H9 (cell line): ENCODE data around the gene DNAJA1. TPM values are rescaled to one million over a fixed set of nuclear protein-coding genes. Genes with fewer than 3 reads are reported as not detected.

Experiments used
- DNase-seq: peaks from one replicate; pipeline ENCODE4 v3.0.0-alpha.2; 2017
- H2AFZ ChIP-seq: one replicate; pipeline ENCODE4 v1.6.1; 2013; ENCODE audit warnings: mild to moderate bottlenecking, low read length, control low read depth, moderate library complexity
- H2AK5ac ChIP-seq: 2 replicates; pipeline ENCODE4 v1.6.1; 2013; ENCODE audit warnings: low read length, control low read depth, mixed read lengths; ENCODE audit not compliant: insufficient read length
- H2BK120ac ChIP-seq: one replicate; pipeline ENCODE4 v1.6.1; 2013; ENCODE audit warnings: low read depth, mild to moderate bottlenecking, low read length, control low read depth, inconsistent platforms; ENCODE audit not compliant: poor library complexity, severe bottlenecking
- H2BK12ac ChIP-seq: 2 replicates; pipeline ENCODE4 v1.6.1; 2013; ENCODE audit warnings: low read length, control low read depth, mixed read lengths, low read depth; ENCODE audit not compliant: insufficient read length
- H2BK15ac ChIP-seq: 2 replicates; pipeline ENCODE4 v1.6.1; 2013; ENCODE audit warnings: low read depth, low read length, control low read depth
- H2BK20ac ChIP-seq: one replicate; pipeline ENCODE4 v1.6.1; 2013; ENCODE audit warnings: low read depth, mild to moderate bottlenecking, low read length, control low read depth, inconsistent platforms; ENCODE audit not compliant: poor library complexity, severe bottlenecking
- H2BK5ac ChIP-seq: 2 replicates; pipeline ENCODE4 v1.6.1; 2013; ENCODE audit warnings: low read length, control low read depth, mixed read lengths; ENCODE audit not compliant: insufficient read length
- H3K14ac ChIP-seq: 2 replicates; pipeline ENCODE4 v1.6.1; 2013; ENCODE audit warnings: low read length, control low read depth; ENCODE audit not compliant: insufficient read depth
- H3K18ac ChIP-seq: 2 replicates; pipeline ENCODE4 v1.6.1; 2013; ENCODE audit warnings: low read depth, mild to moderate bottlenecking, mixed read lengths, low read length, control low read depth; ENCODE audit not compliant: insufficient read length
- H3K23ac ChIP-seq: 2 replicates; pipeline ENCODE4 v1.6.1; 2013; ENCODE audit warnings: low read length, control low read depth, mixed read lengths, low read depth; ENCODE audit not compliant: insufficient read length
- H3K23me2 ChIP-seq: 2 replicates; pipeline ENCODE4 v1.6.1; 2013; ENCODE audit warnings: low read depth, mild to moderate bottlenecking, mixed read lengths, low read length, control low read depth; ENCODE audit not compliant: insufficient read length, poor library complexity, severe bottlenecking
- H3K27ac ChIP-seq: 2 replicates; pipeline ENCODE4 v1.5.1; 2013; ENCODE audit warnings: low read length, control low read depth, mixed read lengths, low read depth; ENCODE audit not compliant: insufficient read length
- H3K27me3 ChIP-seq: 2 replicates; pipeline ENCODE4 v1.6.1; 2013; ENCODE audit warnings: low read length, control low read depth, inconsistent platforms; ENCODE audit not compliant: insufficient read depth
- H3K4ac ChIP-seq: 2 replicates; pipeline ENCODE4 v1.6.1; 2013; ENCODE audit warnings: low read depth, mild to moderate bottlenecking, control low read depth, inconsistent platforms, low read length, moderate library complexity
- H3K4me1 ChIP-seq: 2 replicates; pipeline ENCODE4 v1.6.1; 2013; ENCODE audit warnings: low read length, control low read depth, inconsistent platforms; ENCODE audit not compliant: insufficient read depth
- H3K4me2 ChIP-seq: 2 replicates; pipeline ENCODE4 v1.6.1; 2013; ENCODE audit warnings: low read length, control low read depth, mixed read lengths; ENCODE audit not compliant: insufficient read length, insufficient read depth
- H3K56ac ChIP-seq: 2 replicates; pipeline ENCODE4 v1.6.1; 2013; ENCODE audit warnings: low read depth, mild to moderate bottlenecking, mixed read lengths, low read length, control low read depth; ENCODE audit not compliant: insufficient read length
- H3K79me1 ChIP-seq: 2 replicates; pipeline ENCODE4 v1.6.1; 2013; ENCODE audit warnings: low read depth, mild to moderate bottlenecking, moderate library complexity, low read length, control low read depth, inconsistent platforms; ENCODE audit not compliant: insufficient read depth, poor library complexity, severe bottlenecking
- H3K79me2 ChIP-seq: 2 replicates; pipeline ENCODE4 v1.6.1; 2013; ENCODE audit warnings: low read length, control low read depth, inconsistent platforms; ENCODE audit not compliant: insufficient read depth
- H3K9ac ChIP-seq: 2 replicates; pipeline ENCODE4 v1.6.1; 2013; ENCODE audit warnings: low read length, control low read depth, mixed read lengths; ENCODE audit not compliant: insufficient read length; ENCODE audit errors: extremely low read depth
- H3K9me3 ChIP-seq: one replicate; pipeline ENCODE4 v1.6.1; 2013; ENCODE audit warnings: low read depth, low read length, inconsistent platforms; ENCODE audit not compliant: control insufficient read depth
- H3T11ph ChIP-seq: one replicate; pipeline ENCODE4 v1.6.1; 2013; ENCODE audit warnings: mild to moderate bottlenecking, low read length, control low read depth, inconsistent platforms
- H4K20me1 ChIP-seq: one replicate; pipeline ENCODE4 v1.6.1; 2013; ENCODE audit not compliant: control insufficient read depth, insufficient read length, insufficient read depth
- H4K5ac ChIP-seq: 2 replicates; pipeline ENCODE4 v1.6.1; 2013; ENCODE audit warnings: low read depth, mild to moderate bottlenecking, mixed read lengths, low read length, control low read depth; ENCODE audit not compliant: insufficient read length
- H4K8ac ChIP-seq: replicated peaks from 2 replicates; pipeline ENCODE4 v1.6.1; 2013; ENCODE audit warnings: low read length, control low read depth, mixed read lengths, low read depth; ENCODE audit not compliant: insufficient read length
- H4K91ac ChIP-seq: 2 replicates; pipeline ENCODE4 v1.6.1; 2013; ENCODE audit warnings: low read depth, mild to moderate bottlenecking, moderate library complexity, mixed read lengths, low read length, control low read depth; ENCODE audit not compliant: insufficient read length
- H3K27ac Mint-ChIP-seq, 3 experiments: 2 replicates in 2 of 3; 3 replicates in 1 of 3; pipeline ENCODE4 v1.8.0; 2020 to 2021; ENCODE audit warnings: mixed read lengths in 3 of 3, mild to moderate bottlenecking in 1 of 3, moderate library complexity in 1 of 3
- H3K27me3 Mint-ChIP-seq: 2 replicates; pipeline ENCODE4 v1.8.0; 2021; ENCODE audit warnings: low read depth, mild to moderate bottlenecking, moderate library complexity, mixed read lengths
- H3K36me3 Mint-ChIP-seq, 3 experiments: 2 replicates in 2 of 3; 3 replicates in 1 of 3; pipeline ENCODE4 v1.8.0; 2020 to 2021; ENCODE audit warnings: low read depth in 3 of 3, mixed read lengths in 3 of 3; ENCODE audit not compliant: insufficient read depth in 1 of 3
- H3K4me1 Mint-ChIP-seq, 2 experiments: 2 replicates each; pipeline ENCODE4 v1.8.0; 2020; ENCODE audit warnings: mixed read lengths in 2 of 2
- H3K4me3 Mint-ChIP-seq, 2 experiments: 2 replicates in 1 of 2; 3 replicates in 1 of 2; pipeline ENCODE4 v1.8.0; 2020 to 2021; ENCODE audit warnings: mild to moderate bottlenecking in 2 of 2, mixed read lengths in 2 of 2, moderate library complexity in 1 of 2
- H3K9me3 Mint-ChIP-seq, 2 experiments: 2 replicates in 1 of 2; 3 replicates in 1 of 2; pipeline ENCODE4 v1.8.0; 2020; ENCODE audit warnings: mild to moderate bottlenecking in 2 of 2, mixed read lengths in 2 of 2, moderate library complexity in 1 of 2
- WGBS: extraction: QIAGEN DNeasy Blood & Tissue Kit; methylation state at CpG from one replicate; pipeline ENCODE4 v1.1.7; 2013; ENCODE audit warnings: missing lambda C conversion rate, low lambda C conversion rate, mixed read lengths; ENCODE audit not compliant: insufficient read length; ENCODE audit errors: extremely low coverage; 5-methylcytosine and 5-hydroxymethylcytosine counted together
- total RNA-seq: library from RNA; stranded (reverse); gene quantifications from 2 replicates; pipeline ENCODE4 v1.2.1, GENCODE V29; 2021
- TF ChIP-seq, protein P1 (sequence below): fragments of 200-600 bp; sonication (generic); conservative IDR thresholded peaks from 3 replicates; pipeline ENCODE4 v1.8.0; 2021; ENCODE audit warnings: antibody characterized with exemption, mild to moderate bottlenecking

DNAJA1 gene
- total RNA-seq, 1 experiment from 2014 or later: 217 TPM

DNA sequence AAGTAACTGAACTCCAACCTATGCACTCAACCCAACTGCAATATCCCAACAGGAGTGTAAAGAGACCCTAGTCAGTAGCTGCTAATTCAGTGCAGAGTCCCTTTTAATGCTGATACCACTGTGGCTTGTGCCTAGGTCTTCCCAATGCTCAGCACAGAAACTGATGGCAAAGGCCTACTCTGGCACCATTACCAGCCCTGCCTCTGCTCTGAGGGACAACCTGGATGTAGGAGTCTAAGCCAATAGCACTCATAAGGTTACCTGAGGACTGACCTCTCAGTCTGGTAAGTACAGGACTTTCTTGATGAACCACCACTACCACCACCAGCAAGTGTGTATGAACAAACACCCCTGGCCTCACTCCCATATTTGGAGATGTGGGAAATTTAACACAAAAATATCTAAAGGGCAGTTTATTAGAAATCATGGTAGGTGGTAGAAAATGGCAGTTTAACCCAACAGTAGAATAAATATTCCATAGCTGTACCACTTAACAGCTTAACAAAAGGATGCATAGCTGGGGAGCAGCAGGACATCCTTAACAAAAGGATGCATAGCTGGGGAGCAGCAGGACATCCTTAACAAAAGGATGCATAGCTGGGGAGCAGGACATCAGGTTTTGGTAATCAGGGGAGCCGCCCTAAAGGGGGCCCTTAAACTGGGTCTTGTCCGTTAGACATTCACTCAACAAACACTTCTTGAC is 11.0 kb upstream of the DNAJA1 start:
- no peak overlapping the region; a peak in 2 of 7 replicates for H3K27ac Mint-ChIP-seq
- no peak overlapping the region for H3K4me3 Mint-ChIP-seq
- no peak overlapping the region for H2AFZ ChIP-seq
- no peak overlapping the region for H3T11ph ChIP-seq
- no peak overlapping the region for H2BK5ac ChIP-seq
- no peak overlapping the region for H2BK20ac ChIP-seq
- 0 out of 2 replicates have a peak, but pooled peaks cover 3% of the 10 kb centered on the region for H3K4me1 ChIP-seq
- no peaks in the 10 kb centered on the region for H4K20me1 ChIP-seq
- no peak overlapping the region for H3K4me2 ChIP-seq
- no peaks in the 10 kb centered on the region for H3K79me2 ChIP-seq
- no peak overlapping the region for H3K27ac ChIP-seq
- TF ChIP-seq, protein P1, sequence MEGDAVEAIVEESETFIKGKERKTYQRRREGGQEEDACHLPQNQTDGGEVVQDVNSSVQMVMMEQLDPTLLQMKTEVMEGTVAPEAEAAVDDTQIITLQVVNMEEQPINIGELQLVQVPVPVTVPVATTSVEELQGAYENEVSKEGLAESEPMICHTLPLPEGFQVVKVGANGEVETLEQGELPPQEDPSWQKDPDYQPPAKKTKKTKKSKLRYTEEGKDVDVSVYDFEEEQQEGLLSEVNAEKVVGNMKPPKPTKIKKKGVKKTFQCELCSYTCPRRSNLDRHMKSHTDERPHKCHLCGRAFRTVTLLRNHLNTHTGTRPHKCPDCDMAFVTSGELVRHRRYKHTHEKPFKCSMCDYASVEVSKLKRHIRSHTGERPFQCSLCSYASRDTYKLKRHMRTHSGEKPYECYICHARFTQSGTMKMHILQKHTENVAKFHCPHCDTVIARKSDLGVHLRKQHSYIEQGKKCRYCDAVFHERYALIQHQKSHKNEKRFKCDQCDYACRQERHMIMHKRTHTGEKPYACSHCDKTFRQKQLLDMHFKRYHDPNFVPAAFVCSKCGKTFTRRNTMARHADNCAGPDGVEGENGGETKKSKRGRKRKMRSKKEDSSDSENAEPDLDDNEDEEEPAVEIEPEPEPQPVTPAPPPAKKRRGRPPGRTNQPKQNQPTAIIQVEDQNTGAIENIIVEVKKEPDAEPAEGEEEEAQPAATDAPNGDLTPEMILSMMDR: no peak
- no peak overlapping the region for H2AK5ac ChIP-seq
- no peak overlapping the region for H3K9ac ChIP-seq
- no peak overlapping the region for H3K18ac ChIP-seq
- no peaks in the 10 kb centered on the region for H3K9me3 ChIP-seq
- no peaks in the 10 kb centered on the region for H3K27me3 ChIP-seq
- no peak overlapping the region for H3K4ac ChIP-seq
- no peak overlapping the region for H2BK12ac ChIP-seq
- H3K23me2 ChIP-seq: no peaks in the 10 kb centered on the region
- no peak overlapping the region for H3K23ac ChIP-seq
- DNase-seq: no peak
- no CpG with 5 or more reads among the region's 2 CpGs for WGBS
- no peak overlapping the region for H4K8ac ChIP-seq
- no peaks in the 10 kb centered on the region for H3K27me3 Mint-ChIP-seq
- H3K36me3 Mint-ChIP-seq: peaks cover 4 to 10% (median 5%) of the 10 kb centered on the region in 3 experiments; a peak in 3 of 7 replicates
- H4K91ac ChIP-seq: no peak overlapping the region
- H2BK120ac ChIP-seq: no peak overlapping the region
- no peaks in the 10 kb centered on the region for H3K9me3 Mint-ChIP-seq
- H2BK15ac ChIP-seq: no peak overlapping the region
- H3K79me1 ChIP-seq: peaks cover 2% of the 10 kb centered on the region
- H3K56ac ChIP-seq: no peak overlapping the region
- peaks cover 17 to 22% of the 10 kb centered on the region in 2 experiments for H3K4me1 Mint-ChIP-seq
- no peak overlapping the region for H3K14ac ChIP-seq
- no peak overlapping the region for H4K5ac ChIP-seq
